K562 (cell line): Measurements from ENCODE around the gene NAP1L4. TPM values are rescaled to one million over a fixed set of nuclear protein-coding genes. Genes with fewer than 3 reads are reported as not detected.

ENCODE experiments used
- ATAC-seq: fragments of 200-7000 bp; cut with Tn5 transposase; 3 replicates; pipeline ENCODE4 v1.9.1; 2020; ENCODE audit warnings: moderate library complexity
- BruUV-seq: library from RNA; stranded (reverse); fragments of 400-500 nt; replicated peaks from 2 replicates; lab custom pipeline; 2021; lab: Mats Ljungman, UMichigan
- CTCF ChIA-PET: fragments of 300-600 bp; formaldehyde crosslinking; extraction: SDS; loops from one replicate; lab custom pipeline; 2021; ENCODE audit warnings: low intra/inter-chr PET ratio; lab: Yijun Ruan, JAX
- POLR2A ChIA-PET: fragments of 300-600, 350-650 bp; sonication (Branson Sonifier 250); formaldehyde crosslinking; extraction: SDS; loops from one replicate; lab custom pipeline; 2021; ENCODE audit warnings: antibody characterized with exemption, inconsistent platforms; lab: Yijun Ruan, JAX
- DNase-seq, 4 experiments: peaks; one replicate each; pipeline versions ENCODE4 v3.0.0 to v3.0.0-alpha.2; 2011 to 2018; ENCODE audit warnings: low spot score in 3 of 4, mixed read lengths in 3 of 4; ENCODE audit errors: extremely low read depth in 1 of 4
- FAIRE-seq: peaks from 2 replicates; lab custom pipeline; 2011; peaks lifted over from hg19 to GRCh38; lab: Jason Lieb, UNC
- H2AFZ ChIP-seq: 2 replicates; pipeline ENCODE4 v1.6.0; 2011; ENCODE audit warnings: low read depth, low read length, control low read depth, inconsistent platforms
- H3K27ac ChIP-seq: fragments of 200-600 bp; 3 replicates; pipeline ENCODE4 v1.8.0; 2011; ENCODE audit warnings: low read depth, mild to moderate bottlenecking, control low read depth, inconsistent platforms, low read length, moderate library complexity, mixed read lengths; ENCODE audit errors: extremely low read depth
- H3K27me3 ChIP-seq, 2 experiments: fragments of 300-600 bp in 1 of 2; 2 replicates in 1 of 2; 3 replicates in 1 of 2; pipeline versions ENCODE4 v1.6.0 to v1.8.0; 2011; ENCODE audit warnings: inconsistent platforms in 2 of 2, low read length in 2 of 2, mild to moderate bottlenecking in 1 of 2, mixed read lengths in 1 of 2, moderate library complexity in 1 of 2; ENCODE audit not compliant: control insufficient read depth in 2 of 2, insufficient read depth in 2 of 2
- H3K36me3 ChIP-seq: fragments of 300-600 bp; 3 replicates; pipeline ENCODE4 v1.8.0; 2011; ENCODE audit warnings: mild to moderate bottlenecking, low read length, inconsistent platforms; ENCODE audit not compliant: control insufficient read depth, insufficient read depth
- H3K4me1 ChIP-seq, 2 experiments: fragments of 200-600 bp in 1 of 2; replicated peaks in 1 of 2; 2 replicates in 1 of 2; 3 replicates in 1 of 2; pipeline versions ENCODE4 v1.5.1 to v1.8.0; 2011; ENCODE audit warnings: inconsistent platforms in 2 of 2, low read length in 2 of 2, mild to moderate bottlenecking in 1 of 2, mixed read lengths in 1 of 2, moderate library complexity in 1 of 2; ENCODE audit not compliant: control insufficient read depth in 2 of 2, insufficient read depth in 2 of 2
- H3K4me2 ChIP-seq: 2 replicates; pipeline ENCODE4 v1.6.1; 2011; ENCODE audit warnings: low read length, control low read depth, inconsistent platforms, mixed read lengths; ENCODE audit not compliant: insufficient read depth
- H3K4me3 ChIP-seq: fragments of 200-600 bp; sonication (generic), shearing (Covaris generic); 2 replicates; pipeline ENCODE4 v1.5.1; 2016; ENCODE audit warnings: control low read depth, inconsistent platforms
- H3K79me2 ChIP-seq: fragments of 200-600 bp; 3 replicates; pipeline ENCODE4 v1.8.0; 2011; ENCODE audit warnings: low read length, inconsistent platforms; ENCODE audit not compliant: control insufficient read depth, insufficient read depth
- H3K9ac ChIP-seq, 2 experiments: 2 replicates each; pipeline versions ENCODE4 v1.6.0 to v1.6.1; 2011; ENCODE audit warnings: low read depth in 2 of 2, low read length in 2 of 2, control low read depth in 1 of 2, inconsistent platforms in 1 of 2, mild to moderate bottlenecking in 1 of 2, mixed read lengths in 1 of 2; ENCODE audit not compliant: insufficient read depth in 1 of 2
- H3K9me1 ChIP-seq: one replicate; pipeline ENCODE4 v1.6.0; 2011; ENCODE audit warnings: inconsistent platforms, mild to moderate bottlenecking, low read length, moderate library complexity; ENCODE audit not compliant: control insufficient read depth, insufficient read depth
- H3K9me3 ChIP-seq: replicated peaks from 2 replicates; pipeline ENCODE4 v1.5.1; 2011; ENCODE audit warnings: low read depth, low read length, inconsistent platforms; ENCODE audit not compliant: control insufficient read depth, insufficient read depth
- H4K20me1 ChIP-seq: replicated peaks from 2 replicates; pipeline ENCODE4 v1.6.1; 2011; ENCODE audit warnings: low read length, inconsistent platforms, mixed read lengths; ENCODE audit not compliant: control insufficient read depth, insufficient read depth
- CTCFL ChIP-seq: IDR thresholded peaks from 2 replicates; pipeline ENCODE4 v1.6.1; 2011; ENCODE audit warnings: borderline replicate concordance, low read depth, mild to moderate bottlenecking, moderate library complexity, low read length; ENCODE audit not compliant: insufficient read depth, poor library complexity, severe bottlenecking
- FOSL1 ChIP-seq: fragments of 200-800 bp; sonication (Bioruptor generic); conservative IDR thresholded peaks from 2 replicates; pipeline ENCODE4 v1.6.1; 2016; ENCODE audit warnings: missing genetic modification characterization, missing compliant biosample characterization
- GATAD2B ChIP-seq: fragments of 450-650 bp; IDR thresholded peaks from 2 replicates; pipeline ENCODE4 v1.6.1; 2017; ENCODE audit warnings: mild to moderate bottlenecking, borderline replicate concordance
- JUND ChIP-seq, 2 experiments: IDR thresholded peaks; 2 replicates in 1 of 2; 3 replicates in 1 of 2; pipeline ENCODE4 v1.6.1; 2011; ENCODE audit warnings: borderline replicate concordance in 2 of 2, low read depth in 2 of 2, low read length in 2 of 2, improper control_type of control experiment in 1 of 2, missing biosample characterization in 1 of 2, missing genetic modification characterization in 1 of 2, missing genetic modification reagents in 1 of 2
- NFE2 ChIP-seq: IDR thresholded peaks from 2 replicates; pipeline ENCODE4 v1.6.1; 2014; ENCODE audit warnings: antibody characterized with exemption, low read depth
- RBFOX2 ChIP-seq: fragments of 200-400 bp; formaldehyde crosslinking; IDR thresholded peaks from 2 replicates; pipeline ENCODE4 v1.6.1; 2017; ENCODE audit warnings: low read depth, mild to moderate bottlenecking, low read length, moderate library complexity
- SRF ChIP-seq, 2 experiments: fragments of 250-450, 450-650 bp in 1 of 2; sonication (Bioruptor Pico) in 1 of 2; sonication (generic) in 1 of 2; formaldehyde crosslinking; IDR thresholded peaks; 2 replicates each; pipeline versions ENCODE4 v1.5.0 to v1.5.1; 2020 to 2022; ENCODE audit warnings: mild to moderate bottlenecking in 1 of 2, missing genetic modification reagents in 1 of 2
- ZBTB49 ChIP-seq: sonication (generic); formaldehyde crosslinking; IDR thresholded peaks from 2 replicates; pipeline ENCODE4 v1.8.0; 2022; ENCODE audit warnings: missing genetic modification reagents, mild to moderate bottlenecking, borderline replicate concordance
- ZNF696 ChIP-seq: fragments of 250-450 bp; sonication (Bioruptor Pico); conservative IDR thresholded peaks from 2 replicates; pipeline ENCODE4 v1.4.0; 2020; ENCODE audit warnings: mild to moderate bottlenecking, moderate library complexity
- ZNF785 ChIP-seq: fragments of 250-450 bp; sonication (Bioruptor Pico); IDR thresholded peaks from 2 replicates; pipeline ENCODE4 v1.4.0; 2020; ENCODE audit warnings: mild to moderate bottlenecking
- WGBS: fragments of 100-300 bp; shearing (Covaris generic); methylation state at CpG from one replicate; pipeline ENCODE4 v1.1.6; 2016; ENCODE audit warnings: low coverage, mixed read lengths; ENCODE audit not compliant: insufficient coverage; ENCODE audit errors: missing lambda C conversion rate; 5-methylcytosine and 5-hydroxymethylcytosine counted together
- in situ Hi-C: fragments of 300-500 bp; cut with MboI; formaldehyde crosslinking; loops from 4 replicates; pipeline ENCODE4 v1.15.0; 2018; ENCODE audit warnings: inconsistent platforms, mixed read lengths
- intact Hi-C: fragments of 100-400 bp; cut with micrococcal nuclease; formaldehyde crosslinking; loops from 2 replicates; pipeline ENCODE4 v1.14.2; 2022
- polyA plus RNA-seq, 8 experiments: library from polyadenylated mRNA; depleted of rRNA in 4 of 8; stranded (reverse) in 5 of 8; unstranded in 3 of 8; fragments of >200 nt; fragmentation: Nextera tagmentation in 2 of 8; fragmentation: Illumina TruSeq in 1 of 8; extraction: Ambion mirVana in 2 of 8; extraction: Trizol in 1 of 8; gene quantifications; 2 replicates each; pipeline versions ENCODE4 v1.2.1 to v1.2.3, GENCODE V29; 2011 to 2014; ENCODE audit warnings: inconsistent platforms in 1 of 8, missing spikeins in 1 of 8
- total RNA-seq, 7 experiments: library from RNA; depleted of rRNA in 6 of 7; stranded (reverse); fragments of >200 nt in 6 of 7; fragmentation: Illumina TruSeq in 2 of 7; extraction: Trizol in 2 of 7; gene quantifications; 2 replicates each; pipeline versions ENCODE4 v1.2.1 to v1.2.3, GENCODE V29; 2011 to 2021; ENCODE audit warnings: low replicate concordance in 1 of 7

The NAP1L4 gene
- total and polyA plus RNA-seq, 9 of the 15 experiments (the other 6 are each of a cell fraction or from before 2014, with no cell fraction given), result 34.1 to 237 (median 179) TPM

- Histone ChIP-seq H4K20me1 (peaks cover 14% of the 10 kb centered on the region; the same call in 1 of the 2 replicates), H3K9me1 (peaks cover 3% of the 10 kb centered on the region), H2AFZ (no peak overlapping the region), H3K36me3 (peaks cover 99% of the 10 kb centered on the region), H3K9ac (0 out of 4 replicates have a peak overlapping the region, but pooled peaks of 1 of the 2 experiments have one; percentile 41), H3K4me2 (no peak overlapping the region), H3K79me2 (peaks cover 6% of the 10 kb centered on the region; the same call in 2 of the 3 replicates), H3K27ac (peak overlapping the region; percentile 29; the same call in 2 of the 3 replicates), H3K4me3 (no peak overlapping the region), H3K4me1 (peaks cover 0 to 9% of the 10 kb centered on the region in 2 experiments; a peak in 2 of 5 replicates), H3K9me3 (no peaks in the 10 kb centered on the region), H3K27me3 (no peaks in the 10 kb centered on the region)
- FAIRE-seq, result peak; percentile 48
- ChIA-PET POLR2A (interaction anchor here (0.5 to 4.0 kb wide), 3 partner anchors 9 to 153 kb away, joined by 4 to 33 read pairs (median 5); no protein-coding TSS in a partner anchor), CTCF (no interaction called here)
- no TSS peak for BruUV-seq
- DNase-seq, result no peak
- in situ Hi-C loops (no loop called here), intact Hi-C loops (no loop called here)
- ATAC-seq, result no peak
- 80% methylated on average over 9 of the region's 9 CpGs for WGBS
- TF ChIP-seq FOSL1 (tag) (peak; percentile 88), NFE2 (peak; percentile 56), RBFOX2 (no peak), GATAD2B (no peak), ZNF785 (CRISPR knock-in tag) (no peak), SRF (CRISPR knock-in tag; IDR thresholded peaks at IDR 0.05) (peak in 1 of 2 experiments; percentile 65; a peak in 1 of 4 replicates), ZNF696 (CRISPR knock-in tag) (no peak), JUND (IDR thresholded peaks at IDR 0.05; ENCODE audit: borderline replicate concordance, low read depth, low read length) (peak; percentile 67; the same call in 1 of the 2 replicates), JUND (tag; IDR thresholded peaks at IDR 0.05; ENCODE audit: borderline replicate concordance, low read depth, low read length) (no peak; the same call in 2 of the 3 replicates), CTCFL (no peak), ZBTB49 (CRISPR knock-in tag) (no peak)
Observed at GRCh38 chr11:2951231-2952110, 40.7 kb downstream of the NAP1L4 start.
